Measurements from ENCODE around the gene SHE.

DNA sequence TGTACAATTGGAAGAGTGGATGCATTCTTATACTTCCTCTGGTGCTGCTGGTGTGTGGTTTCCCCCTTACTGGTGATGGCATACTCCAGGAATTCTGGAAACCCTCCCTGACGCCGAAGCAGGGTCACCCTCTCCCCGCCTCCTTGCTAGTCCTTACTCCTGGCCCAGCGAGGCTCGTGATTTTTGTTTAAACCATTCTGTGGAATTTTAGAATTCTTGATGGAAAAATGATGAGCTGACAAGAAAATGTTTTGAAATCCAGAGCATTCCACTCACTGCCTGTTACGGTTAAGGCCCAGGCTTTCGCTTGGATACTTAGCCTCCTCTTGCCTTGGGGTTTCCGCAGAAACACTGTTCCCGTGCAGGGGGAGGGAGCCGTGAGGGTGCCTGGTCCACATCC, 55.9 kb downstream of the SHE start:
- TF ChIP-seq POLR2AphosphoS5 (IDR thresholded peaks at IDR 0.05; ENCODE audit: low read depth, low read length), result no peak
- TF ChIP-seq POLR2A (IDR thresholded peaks at IDR 0.05; ENCODE audit: low read depth, low read length), result no peak
